Prostate gland (tissue), 2 donors: ENCODE results near the gene ARGLU1. TPM values are rescaled to one million over a fixed set of nuclear protein-coding genes. Genes with fewer than 3 reads are reported as not detected.

ENCODE experiments used
- DNase-seq: peaks from one replicate; pipeline ENCODE4 v3.0.0-alpha.2; 2019; ENCODE audit warnings: low spot score
- H3K27ac ChIP-seq, 2 donors: fragments of 200-600 bp; sonication (generic); 2 replicates each; pipeline ENCODE4 v1.5.1; 2017 to 2019
- H3K27me3 ChIP-seq: fragments of 200-600 bp; sonication (generic); replicated peaks from 2 replicates; pipeline ENCODE4 v1.5.1; 2019; ENCODE audit not compliant: insufficient read depth
- H3K36me3 ChIP-seq, 2 donors: fragments of 200-600 bp; sonication (generic); 1 replicate in 1 of 2; 2 replicates in 1 of 2; pipeline versions ENCODE4 v1.5.1 to v1.8.1; 2017 to 2019
- H3K4me1 ChIP-seq: fragments of 200-600 bp; sonication (generic); replicated peaks from 2 replicates; pipeline ENCODE4 v1.5.1; 2019
- H3K4me3 ChIP-seq, 2 donors: fragments of 200-600 bp; sonication (generic); 2 replicates each; pipeline ENCODE4 v1.5.1; 2017 to 2019
- H3K9me3 ChIP-seq: fragments of 200-600 bp; sonication (generic); 2 replicates; pipeline ENCODE4 v1.5.1; 2017
- CTCF ChIP-seq, 4 experiments: fragments of 200-600 bp in 2 of 4; fragments of 450-650 bp in 2 of 4; sonication (generic) in 2 of 4; IDR thresholded peaks; 1 replicate in 3 of 4; 2 replicates in 1 of 4; pipeline ENCODE4 v1.5.1; 2016 to 2019; ENCODE audit warnings: antibody characterized with exemption in 4 of 4, mild to moderate bottlenecking in 2 of 4, moderate library complexity in 2 of 4
- POLR2A ChIP-seq: fragments of 450-650 bp; IDR thresholded peaks from one replicate; pipeline ENCODE4 v1.6.1; 2016; ENCODE audit warnings: antibody characterized with exemption, mild to moderate bottlenecking
- POLR2AphosphoS5 ChIP-seq: sonication (generic); formaldehyde crosslinking; IDR thresholded peaks from one replicate; pipeline ENCODE4 v1.6.1; 2017; ENCODE audit warnings: antibody characterized with exemption
- WGBS: methylation state at CpG from one replicate; pipeline ENCODE4 v1.1.5; 2018; 5-methylcytosine and 5-hydroxymethylcytosine counted together
- intact Hi-C: fragments of 100-400 bp; cut with DNase I; formaldehyde crosslinking; loops from one replicate; pipeline ENCODE4 v1.14.2; 2022
- total RNA-seq, 2 donors: library from RNA; depleted of rRNA; stranded (reverse); fragments of >200 nt; gene quantifications; one replicate each; pipeline ENCODE4 v1.1.0, GENCODE V29; 2016

The ARGLU1 gene
- total RNA-seq, 2 donors from 2014 or later = 52.1 to 95.9 TPM

- H3K4me1 ChIP-seq = no peaks in the 10 kb centered on the region
- H3K9me3 ChIP-seq = no peaks in the 10 kb centered on the region
- 51% methylated on average over 5 of the region's 5 CpGs for WGBS
- H3K36me3 ChIP-seq = no peaks in the 10 kb centered on the region
- no peak for DNase-seq
- H3K27me3 ChIP-seq = no peaks in the 10 kb centered on the region
- H3K4me3 ChIP-seq = no peak overlapping the region
- intact Hi-C loops = loop anchor here (5.0 kb wide), 1 partner anchor 440 kb away; no protein-coding TSS in a partner anchor
- no peak overlapping the region for H3K27ac ChIP-seq
- TF ChIP-seq POLR2A (no peak), CTCF (IDR thresholded peaks at IDR 0.05) (no peak)
These were observed 45.7 kb downstream of the ARGLU1 start for GRCh38 chr13:106522112-106522705.

- H3K4me1 ChIP-seq = no peaks in the 10 kb centered on the region
- H3K36me3 ChIP-seq = no peaks in the 10 kb centered on the region
- DNase-seq = no peak
- intact Hi-C loops = loop anchor here (5.0 kb wide), 1 partner anchor 439 kb away; no protein-coding TSS in a partner anchor
- 22% methylated on average over 5 of the region's 5 CpGs for WGBS
- H3K27ac ChIP-seq = no peak overlapping the region
- no peaks in the 10 kb centered on the region for H3K27me3 ChIP-seq
- no peak overlapping the region for H3K4me3 ChIP-seq
- H3K9me3 ChIP-seq = no peaks in the 10 kb centered on the region
- TF ChIP-seq POLR2A (no peak), POLR2AphosphoS5 (no peak), CTCF (IDR thresholded peaks at IDR 0.05) (no peak)
These were observed 46.7 kb downstream of the ARGLU1 start for GRCh38 chr13:106521095-106521799.

- no peak for TF ChIP-seq POLR2A
- TF ChIP-seq CTCF (IDR thresholded peaks at IDR 0.05) = peak in 2 of 4 experiments; percentile 21 to 50
- no peak overlapping the region for H3K27ac ChIP-seq
- no peak for DNase-seq
- no peaks in the 10 kb centered on the region for H3K36me3 ChIP-seq
- H3K9me3 ChIP-seq = no peaks in the 10 kb centered on the region
- intact Hi-C loops = loop anchor here (5.0 kb wide), 1 partner anchor 438 kb away; no protein-coding TSS in a partner anchor
- 43% methylated on average over 12 of the region's 12 CpGs for WGBS
- H3K4me3 ChIP-seq = no peak overlapping the region
- no peaks in the 10 kb centered on the region for H3K27me3 ChIP-seq
- no peaks in the 10 kb centered on the region for H3K4me1 ChIP-seq
These were observed 47.5 kb downstream of the ARGLU1 start for GRCh38 chr13:106520251-106521054.

- intact Hi-C loops = no loop called here
- 77% methylated on average over 11 of the region's 11 CpGs for WGBS
- no peaks in the 10 kb centered on the region for H3K9me3 ChIP-seq
- H3K4me3 ChIP-seq = no peak overlapping the region
- no peaks in the 10 kb centered on the region for H3K27me3 ChIP-seq
- no peaks in the 10 kb centered on the region for H3K36me3 ChIP-seq
- no peak for TF ChIP-seq POLR2AphosphoS5
- TF ChIP-seq POLR2A = no peak
- TF ChIP-seq CTCF (IDR thresholded peaks at IDR 0.05) = no peak
- no peaks in the 10 kb centered on the region for H3K4me1 ChIP-seq
- H3K27ac ChIP-seq = no peak overlapping the region
- DNase-seq = no peak
These were observed 49.4 kb downstream of the ARGLU1 start for GRCh38 chr13:106518512-106518911.
